Measurements from ENCODE around the gene CPEB4.
A peak's percentile ranks its signal among the peaks of the same experiment; 100 is the strongest.

CPEB4 gene

GRCh38 chr5:173916233-173916632 lies 28.1 kb downstream of the CPEB4 start:
- no peak for DNase-seq

GRCh38 chr5:173917788-173918786 lies 29.9 kb downstream of the CPEB4 start:
- DNase-seq: peak; percentile 76

- DNase-seq: no peak
These were observed 31.3 kb downstream of the CPEB4 start for GRCh38 chr5:173919443-173919842.

GRCh38 chr5:173920024-173920753 lies 32.0 kb downstream of the CPEB4 start:
- DNase-seq: no peak

GRCh38 chr5:173920866-173921555 lies 32.9 kb downstream of the CPEB4 start:
- no peak for DNase-seq

GRCh38 chr5:173922527-173922926 lies 34.4 kb downstream of the CPEB4 start:
- DNase-seq: no peak

- DNase-seq: no peak
These were observed 35.3 kb downstream of the CPEB4 start for GRCh38 chr5:173923218-173924095.

GRCh38 chr5:173924899-173925298 lies 36.8 kb downstream of the CPEB4 start:
- DNase-seq: no peak

GRCh38 chr5:173925449-173926071 lies 37.4 kb downstream of the CPEB4 start:
- peak; percentile 30 for DNase-seq

GRCh38 chr5:173926359-173926758 lies 38.2 kb downstream of the CPEB4 start:
- DNase-seq: no peak

- no peak for DNase-seq
These were observed 40.9 kb downstream of the CPEB4 start for GRCh38 chr5:173928871-173929574.

GRCh38 chr5:173932695-173933139 lies 44.6 kb downstream of the CPEB4 start:
- DNase-seq: no peak

- no peak for DNase-seq
These were observed 45.8 kb downstream of the CPEB4 start for GRCh38 chr5:173933901-173934300.

- DNase-seq: no peak
These were observed 47.2 kb downstream of the CPEB4 start for GRCh38 chr5:173935396-173935795.

- no peak for DNase-seq
These were observed 52.1 kb downstream of the CPEB4 start for GRCh38 chr5:173940269-173940668.

GRCh38 chr5:173941102-173941501 lies 53.0 kb downstream of the CPEB4 start:
- no peak for DNase-seq

GRCh38 chr5:173941758-173942401 lies 53.7 kb downstream of the CPEB4 start:
- no peak for DNase-seq

- no peak for DNase-seq
These were observed 56.4 kb downstream of the CPEB4 start for GRCh38 chr5:173944511-173944910.

- DNase-seq: no peak
These were observed 57.0 kb downstream of the CPEB4 start for GRCh38 chr5:173945160-173945559.

- no peak for DNase-seq
These were observed 58.2 kb downstream of the CPEB4 start for GRCh38 chr5:173946323-173946722.
